WTC11 (cell line): ENCODE data around the gene MS4A14. TPM values are rescaled to one million over a fixed set of nuclear protein-coding genes. Genes with fewer than 3 reads are reported as not detected.

Experiments used
- ATAC-seq: fragments of 200-7000 bp; cut with Tn5 transposase; 2 replicates; pipeline ENCODE4 v1.10.0; 2021; ENCODE audit warnings: mild to moderate bottlenecking, moderate library complexity
- CTCF ChIA-PET: fragments of 300-600 bp; sonication (Branson Sonifier 250); formaldehyde crosslinking; loops from one replicate; lab custom pipeline; 2021; ENCODE audit warnings: antibody characterized with exemption; lab: Charles Lee
- POLR2A ChIA-PET: fragments of 350-600 bp; sonication (Branson Sonifier 250); formaldehyde crosslinking; loops from one replicate; lab custom pipeline; 2021; ENCODE audit warnings: antibody characterized with exemption; lab: Charles Lee
- DNase-seq: peaks from one replicate; pipeline ENCODE4 v3.0.0; 2021; ENCODE audit warnings: low spot score
- H3K27ac Mint-ChIP-seq: 2 replicates; pipeline ENCODE4 v1.8.0; 2021; ENCODE audit warnings: mixed read lengths
- H3K27me3 Mint-ChIP-seq: 2 replicates; pipeline ENCODE4 v1.8.0; 2021; ENCODE audit warnings: low read depth, mild to moderate bottlenecking, moderate library complexity, mixed read lengths
- H3K36me3 Mint-ChIP-seq: 2 replicates; pipeline ENCODE4 v1.8.0; 2021; ENCODE audit warnings: mixed read lengths
- H3K4me1 Mint-ChIP-seq: 2 replicates; pipeline ENCODE4 v1.8.0; 2022; ENCODE audit warnings: mixed read lengths
- H3K4me3 Mint-ChIP-seq: 2 replicates; pipeline ENCODE4 v1.8.0; 2021; ENCODE audit warnings: mild to moderate bottlenecking, moderate library complexity, mixed read lengths
- H3K9me3 Mint-ChIP-seq: 2 replicates; pipeline ENCODE4 v1.8.0; 2021; ENCODE audit warnings: mixed read lengths
- CBFB ChIP-seq: sonication (generic); formaldehyde crosslinking; IDR thresholded peaks from 2 replicates; pipeline ENCODE4 v1.8.1; 2022; ENCODE audit warnings: mild to moderate bottlenecking, low read depth, missing genetic modification reagents
- EMX1 ChIP-seq: fragments of 250-450 bp; sonication (Bioruptor Pico); IDR thresholded peaks from 2 replicates; pipeline ENCODE4 v1.8.0; 2021; ENCODE audit warnings: mild to moderate bottlenecking
- GABPB1 ChIP-seq: sonication (generic); formaldehyde crosslinking; IDR thresholded peaks from 2 replicates; pipeline ENCODE4 v1.8.1; 2023; ENCODE audit warnings: mild to moderate bottlenecking, missing genetic modification reagents
- NFE2L1 ChIP-seq: sonication (generic); formaldehyde crosslinking; IDR thresholded peaks from 2 replicates; pipeline ENCODE4 v1.8.1; 2023; ENCODE audit warnings: missing genetic modification reagents
- NR1H2 ChIP-seq: sonication (generic); formaldehyde crosslinking; IDR thresholded peaks from 2 replicates; pipeline ENCODE4 v1.9.0; 2021; ENCODE audit warnings: mild to moderate bottlenecking, moderate library complexity, missing genetic modification reagents
- NR2C2 ChIP-seq: sonication (generic); formaldehyde crosslinking; IDR thresholded peaks from 2 replicates; pipeline ENCODE4 v1.8.0; 2022; ENCODE audit warnings: mild to moderate bottlenecking, missing genetic modification reagents
- PRRX2 ChIP-seq: fragments of 250-450 bp; sonication (Bioruptor Pico); IDR thresholded peaks from 2 replicates; pipeline ENCODE4 v1.8.0; 2021; ENCODE audit warnings: mild to moderate bottlenecking
- SOX15 ChIP-seq: fragments of 250-450 bp; sonication (Bioruptor Pico); IDR thresholded peaks from 2 replicates; pipeline ENCODE4 v1.9.0; 2021; ENCODE audit warnings: mild to moderate bottlenecking
- SP1 ChIP-seq: sonication (generic); formaldehyde crosslinking; conservative IDR thresholded peaks from 2 replicates; pipeline ENCODE4 v1.8.1; 2022; ENCODE audit warnings: missing genetic modification reagents
- TEAD1 ChIP-seq: sonication (generic); formaldehyde crosslinking; IDR thresholded peaks from 2 replicates; pipeline ENCODE4 v1.8.0; 2022; ENCODE audit warnings: mild to moderate bottlenecking, missing genetic modification reagents
- ZBTB21 ChIP-seq: sonication (generic); formaldehyde crosslinking; IDR thresholded peaks from 2 replicates; pipeline ENCODE4 v1.8.1; 2023; ENCODE audit warnings: mild to moderate bottlenecking, missing genetic modification reagents, borderline replicate concordance
- ZNF263 ChIP-seq: sonication (generic); formaldehyde crosslinking; IDR thresholded peaks from 2 replicates; pipeline ENCODE4 v1.8.1; 2022; ENCODE audit warnings: low read depth, mild to moderate bottlenecking, moderate library complexity, missing genetic modification reagents
- ZNF317 ChIP-seq: sonication (generic); formaldehyde crosslinking; IDR thresholded peaks from 2 replicates; pipeline ENCODE4 v1.8.1; 2023; ENCODE audit warnings: low read depth, mild to moderate bottlenecking, moderate library complexity, missing genetic modification reagents, borderline replicate concordance
- total RNA-seq: library from RNA; stranded (reverse); gene quantifications from 3 replicates; pipeline ENCODE4 v1.2.3, GENCODE V29; 2021
- TF ChIP-seq, protein P1 (sequence below): sonication (generic); formaldehyde crosslinking; IDR thresholded peaks from 2 replicates; pipeline ENCODE4 v1.8.0; 2022; ENCODE audit warnings: missing genetic modification reagents
- TF ChIP-seq, protein P2 (sequence below): sonication (generic); formaldehyde crosslinking; IDR thresholded peaks from 2 replicates; pipeline ENCODE4 v1.8.1; 2022; ENCODE audit warnings: missing genetic modification reagents, borderline replicate concordance
- TF ChIP-seq, protein P3 (sequence below): sonication (generic); formaldehyde crosslinking; IDR thresholded peaks from 2 replicates; pipeline ENCODE4 v1.8.1; 2023; ENCODE audit warnings: mild to moderate bottlenecking, missing genetic modification reagents, moderate library complexity
- TF ChIP-seq, protein P4 (sequence below): fragments of 250-450 bp; sonication (Bioruptor Pico); IDR thresholded peaks from 2 replicates; pipeline ENCODE4 v1.9.0; 2021; ENCODE audit warnings: mild to moderate bottlenecking
- TF ChIP-seq, protein P5 (sequence below): sonication (generic); formaldehyde crosslinking; conservative IDR thresholded peaks from 2 replicates; pipeline ENCODE4 v1.8.1; 2022; ENCODE audit warnings: mild to moderate bottlenecking, missing genetic modification reagents
- TF ChIP-seq, protein P6 (sequence below): fragments of 250-450 bp; sonication (Bioruptor Pico); IDR thresholded peaks from 2 replicates; pipeline ENCODE4 v1.9.0; 2021; ENCODE audit warnings: moderate library complexity, mild to moderate bottlenecking, inconsistent platforms, borderline replicate concordance
- TF ChIP-seq, protein P7 (sequence below): sonication (generic); formaldehyde crosslinking; IDR thresholded peaks from 2 replicates; pipeline ENCODE4 v1.8.1; 2022; ENCODE audit warnings: mild to moderate bottlenecking, moderate library complexity, missing genetic modification reagents
- TF ChIP-seq, protein P8 (sequence below): fragments of 250-450 bp; sonication (Bioruptor Pico); IDR thresholded peaks from 2 replicates; pipeline ENCODE4 v2.1.2; 2022; ENCODE audit warnings: mild to moderate bottlenecking, moderate library complexity
- TF ChIP-seq, protein P9 (sequence below): fragments of 200-600 bp; IDR thresholded peaks from 2 replicates; pipeline ENCODE4 v1.8.0; 2022; ENCODE audit warnings: antibody characterized with exemption

The MS4A14 gene
- total RNA-seq, 1 experiment from 2014 or later = not detected

DNA sequence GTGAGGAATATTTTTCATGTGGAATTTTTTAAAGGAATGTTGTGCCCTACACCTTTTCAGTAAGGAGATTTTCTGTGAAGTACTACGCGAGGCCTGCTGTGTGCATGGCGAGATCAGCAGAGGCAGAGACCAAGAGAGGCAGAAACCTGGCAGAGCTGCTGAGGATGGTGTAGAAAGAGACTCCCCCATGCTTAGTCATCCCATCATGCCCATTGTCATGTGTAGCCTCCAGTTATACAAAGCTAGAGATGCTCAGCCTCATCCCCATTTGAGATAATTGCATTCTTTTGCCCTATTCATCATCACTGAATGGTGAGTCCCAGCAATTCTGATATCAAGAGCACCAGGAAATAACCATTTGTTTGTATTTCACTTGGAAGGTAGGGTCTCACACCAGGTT lies 20.9 kb upstream of the MS4A14 start:
- Mint-ChIP-seq H3K36me3 (no peaks in the 10 kb centered on the region), H3K4me3 (no peak overlapping the region), H3K27me3 (no peaks in the 10 kb centered on the region), H3K9me3 (no peaks in the 10 kb centered on the region), H3K27ac (no peak overlapping the region), H3K4me1 (peaks cover 14% of the 10 kb centered on the region)
- DNase-seq (no peak), ATAC-seq (no peak)
- ChIA-PET CTCF (no interaction called here), POLR2A (no interaction called here)
- TF ChIP-seq SP1 (CRISPR knock-in tag) = no peak
- no peak for TF ChIP-seq ZNF263
- TF ChIP-seq NR2C2 (CRISPR knock-in tag) = no peak
- TF ChIP-seq, protein P1, sequence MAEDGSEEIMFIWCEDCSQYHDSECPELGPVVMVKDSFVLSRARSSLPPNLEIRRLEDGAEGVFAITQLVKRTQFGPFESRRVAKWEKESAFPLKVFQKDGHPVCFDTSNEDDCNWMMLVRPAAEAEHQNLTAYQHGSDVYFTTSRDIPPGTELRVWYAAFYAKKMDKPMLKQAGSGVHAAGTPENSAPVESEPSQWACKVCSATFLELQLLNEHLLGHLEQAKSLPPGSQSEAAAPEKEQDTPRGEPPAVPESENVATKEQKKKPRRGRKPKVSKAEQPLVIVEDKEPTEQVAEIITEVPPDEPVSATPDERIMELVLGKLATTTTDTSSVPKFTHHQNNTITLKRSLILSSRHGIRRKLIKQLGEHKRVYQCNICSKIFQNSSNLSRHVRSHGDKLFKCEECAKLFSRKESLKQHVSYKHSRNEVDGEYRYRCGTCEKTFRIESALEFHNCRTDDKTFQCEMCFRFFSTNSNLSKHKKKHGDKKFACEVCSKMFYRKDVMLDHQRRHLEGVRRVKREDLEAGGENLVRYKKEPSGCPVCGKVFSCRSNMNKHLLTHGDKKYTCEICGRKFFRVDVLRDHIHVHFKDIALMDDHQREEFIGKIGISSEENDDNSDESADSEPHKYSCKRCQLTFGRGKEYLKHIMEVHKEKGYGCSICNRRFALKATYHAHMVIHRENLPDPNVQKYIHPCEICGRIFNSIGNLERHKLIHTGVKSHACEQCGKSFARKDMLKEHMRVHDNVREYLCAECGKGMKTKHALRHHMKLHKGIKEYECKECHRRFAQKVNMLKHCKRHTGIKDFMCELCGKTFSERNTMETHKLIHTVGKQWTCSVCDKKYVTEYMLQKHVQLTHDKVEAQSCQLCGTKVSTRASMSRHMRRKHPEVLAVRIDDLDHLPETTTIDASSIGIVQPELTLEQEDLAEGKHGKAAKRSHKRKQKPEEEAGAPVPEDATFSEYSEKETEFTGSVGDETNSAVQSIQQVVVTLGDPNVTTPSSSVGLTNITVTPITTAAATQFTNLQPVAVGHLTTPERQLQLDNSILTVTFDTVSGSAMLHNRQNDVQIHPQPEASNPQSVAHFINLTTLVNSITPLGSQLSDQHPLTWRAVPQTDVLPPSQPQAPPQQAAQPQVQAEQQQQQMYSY (CRISPR knock-in tag) = no peak
- no peak for TF ChIP-seq ZBTB21 (CRISPR knock-in tag)
- no peak for TF ChIP-seq GABPB1 (CRISPR knock-in tag)

DNA sequence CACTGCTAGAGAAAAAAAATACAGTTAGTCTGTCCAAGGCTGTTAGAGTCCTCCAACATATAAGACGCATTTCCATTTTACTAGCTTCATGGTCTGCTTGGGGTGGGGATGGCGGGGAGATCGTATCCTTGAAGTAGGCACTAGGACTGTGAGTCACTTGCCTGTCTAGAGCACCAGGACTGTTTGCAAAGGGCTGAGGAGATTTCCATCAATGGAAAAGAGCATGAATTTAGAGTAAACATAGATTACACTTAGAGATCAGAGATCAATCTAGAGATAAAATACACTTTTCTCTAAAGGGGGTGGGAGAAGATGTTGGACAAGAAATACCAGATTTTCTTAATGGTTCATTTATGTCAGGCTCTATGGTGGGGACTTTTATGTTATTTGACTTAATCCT lies 19.7 kb upstream of the MS4A14 start:
- H3K27ac Mint-ChIP-seq = no peak overlapping the region
- ATAC-seq = no peak
- no peaks in the 10 kb centered on the region for H3K36me3 Mint-ChIP-seq
- H3K9me3 Mint-ChIP-seq = no peaks in the 10 kb centered on the region
- TF ChIP-seq SOX15 (CRISPR knock-in tag) (no peak), TEAD1 (CRISPR knock-in tag) (no peak), PRRX2 (CRISPR knock-in tag) (no peak), EMX1 (CRISPR knock-in tag) (no peak), CBFB (CRISPR knock-in tag) (no peak), NR1H2 (CRISPR knock-in tag) (no peak), NFE2L1 (CRISPR knock-in tag) (no peak), GABPB1 (CRISPR knock-in tag) (no peak), ZNF317 (no peak)
- TF ChIP-seq, protein P2, sequence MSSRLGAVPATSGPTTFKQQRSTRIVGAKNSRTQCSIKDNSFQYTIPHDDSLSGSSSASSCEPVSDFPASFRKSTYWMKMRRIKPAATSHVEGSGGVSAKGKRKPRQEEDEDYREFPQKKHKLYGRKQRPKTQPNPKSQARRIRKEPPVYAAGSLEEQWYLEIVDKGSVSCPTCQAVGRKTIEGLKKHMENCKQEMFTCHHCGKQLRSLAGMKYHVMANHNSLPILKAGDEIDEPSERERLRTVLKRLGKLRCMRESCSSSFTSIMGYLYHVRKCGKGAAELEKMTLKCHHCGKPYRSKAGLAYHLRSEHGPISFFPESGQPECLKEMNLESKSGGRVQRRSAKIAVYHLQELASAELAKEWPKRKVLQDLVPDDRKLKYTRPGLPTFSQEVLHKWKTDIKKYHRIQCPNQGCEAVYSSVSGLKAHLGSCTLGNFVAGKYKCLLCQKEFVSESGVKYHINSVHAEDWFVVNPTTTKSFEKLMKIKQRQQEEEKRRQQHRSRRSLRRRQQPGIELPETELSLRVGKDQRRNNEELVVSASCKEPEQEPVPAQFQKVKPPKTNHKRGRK (CRISPR knock-in tag) = no peak
- TF ChIP-seq, protein P3, sequence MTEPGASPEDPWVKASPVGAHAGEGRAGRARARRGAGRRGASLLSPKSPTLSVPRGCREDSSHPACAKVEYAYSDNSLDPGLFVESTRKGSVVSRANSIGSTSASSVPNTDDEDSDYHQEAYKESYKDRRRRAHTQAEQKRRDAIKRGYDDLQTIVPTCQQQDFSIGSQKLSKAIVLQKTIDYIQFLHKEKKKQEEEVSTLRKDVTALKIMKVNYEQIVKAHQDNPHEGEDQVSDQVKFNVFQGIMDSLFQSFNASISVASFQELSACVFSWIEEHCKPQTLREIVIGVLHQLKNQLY = no peak
- TF ChIP-seq, protein P4, sequence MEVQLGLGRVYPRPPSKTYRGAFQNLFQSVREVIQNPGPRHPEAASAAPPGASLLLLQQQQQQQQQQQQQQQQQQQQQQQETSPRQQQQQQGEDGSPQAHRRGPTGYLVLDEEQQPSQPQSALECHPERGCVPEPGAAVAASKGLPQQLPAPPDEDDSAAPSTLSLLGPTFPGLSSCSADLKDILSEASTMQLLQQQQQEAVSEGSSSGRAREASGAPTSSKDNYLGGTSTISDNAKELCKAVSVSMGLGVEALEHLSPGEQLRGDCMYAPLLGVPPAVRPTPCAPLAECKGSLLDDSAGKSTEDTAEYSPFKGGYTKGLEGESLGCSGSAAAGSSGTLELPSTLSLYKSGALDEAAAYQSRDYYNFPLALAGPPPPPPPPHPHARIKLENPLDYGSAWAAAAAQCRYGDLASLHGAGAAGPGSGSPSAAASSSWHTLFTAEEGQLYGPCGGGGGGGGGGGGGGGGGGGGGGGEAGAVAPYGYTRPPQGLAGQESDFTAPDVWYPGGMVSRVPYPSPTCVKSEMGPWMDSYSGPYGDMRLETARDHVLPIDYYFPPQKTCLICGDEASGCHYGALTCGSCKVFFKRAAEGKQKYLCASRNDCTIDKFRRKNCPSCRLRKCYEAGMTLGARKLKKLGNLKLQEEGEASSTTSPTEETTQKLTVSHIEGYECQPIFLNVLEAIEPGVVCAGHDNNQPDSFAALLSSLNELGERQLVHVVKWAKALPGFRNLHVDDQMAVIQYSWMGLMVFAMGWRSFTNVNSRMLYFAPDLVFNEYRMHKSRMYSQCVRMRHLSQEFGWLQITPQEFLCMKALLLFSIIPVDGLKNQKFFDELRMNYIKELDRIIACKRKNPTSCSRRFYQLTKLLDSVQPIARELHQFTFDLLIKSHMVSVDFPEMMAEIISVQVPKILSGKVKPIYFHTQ = no peak
- TF ChIP-seq, protein P5, sequence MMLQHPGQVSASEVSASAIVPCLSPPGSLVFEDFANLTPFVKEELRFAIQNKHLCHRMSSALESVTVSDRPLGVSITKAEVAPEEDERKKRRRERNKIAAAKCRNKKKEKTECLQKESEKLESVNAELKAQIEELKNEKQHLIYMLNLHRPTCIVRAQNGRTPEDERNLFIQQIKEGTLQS = no peak
- TF ChIP-seq, protein P6, sequence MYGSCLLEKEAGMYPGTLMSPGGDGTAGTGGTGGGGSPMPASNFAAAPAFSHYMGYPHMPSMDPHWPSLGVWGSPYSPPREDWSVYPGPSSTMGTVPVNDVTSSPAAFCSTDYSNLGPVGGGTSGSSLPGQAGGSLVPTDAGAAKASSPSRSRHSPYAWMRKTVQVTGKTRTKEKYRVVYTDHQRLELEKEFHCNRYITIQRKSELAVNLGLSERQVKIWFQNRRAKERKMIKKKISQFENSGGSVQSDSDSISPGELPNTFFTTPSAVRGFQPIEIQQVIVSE (CRISPR knock-in tag) = no peak
- TF ChIP-seq, protein P7, sequence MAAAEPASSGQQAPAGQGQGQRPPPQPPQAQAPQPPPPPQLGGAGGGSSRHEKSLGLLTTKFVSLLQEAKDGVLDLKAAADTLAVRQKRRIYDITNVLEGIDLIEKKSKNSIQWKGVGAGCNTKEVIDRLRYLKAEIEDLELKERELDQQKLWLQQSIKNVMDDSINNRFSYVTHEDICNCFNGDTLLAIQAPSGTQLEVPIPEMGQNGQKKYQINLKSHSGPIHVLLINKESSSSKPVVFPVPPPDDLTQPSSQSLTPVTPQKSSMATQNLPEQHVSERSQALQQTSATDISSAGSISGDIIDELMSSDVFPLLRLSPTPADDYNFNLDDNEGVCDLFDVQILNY (CRISPR knock-in tag) = no peak
- TF ChIP-seq, protein P8, sequence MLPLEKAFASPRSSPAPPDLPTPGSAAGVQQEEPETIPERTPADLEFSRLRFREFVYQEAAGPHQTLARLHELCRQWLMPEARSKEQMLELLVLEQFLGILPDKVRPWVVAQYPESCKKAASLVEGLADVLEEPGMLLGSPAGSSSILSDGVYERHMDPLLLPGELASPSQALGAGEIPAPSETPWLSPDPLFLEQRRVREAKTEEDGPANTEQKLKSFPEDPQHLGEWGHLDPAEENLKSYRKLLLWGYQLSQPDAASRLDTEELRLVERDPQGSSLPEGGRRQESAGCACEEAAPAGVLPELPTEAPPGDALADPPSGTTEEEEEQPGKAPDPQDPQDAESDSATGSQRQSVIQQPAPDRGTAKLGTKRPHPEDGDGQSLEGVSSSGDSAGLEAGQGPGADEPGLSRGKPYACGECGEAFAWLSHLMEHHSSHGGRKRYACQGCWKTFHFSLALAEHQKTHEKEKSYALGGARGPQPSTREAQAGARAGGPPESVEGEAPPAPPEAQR (CRISPR knock-in tag) = no peak
- TF ChIP-seq, protein P9, sequence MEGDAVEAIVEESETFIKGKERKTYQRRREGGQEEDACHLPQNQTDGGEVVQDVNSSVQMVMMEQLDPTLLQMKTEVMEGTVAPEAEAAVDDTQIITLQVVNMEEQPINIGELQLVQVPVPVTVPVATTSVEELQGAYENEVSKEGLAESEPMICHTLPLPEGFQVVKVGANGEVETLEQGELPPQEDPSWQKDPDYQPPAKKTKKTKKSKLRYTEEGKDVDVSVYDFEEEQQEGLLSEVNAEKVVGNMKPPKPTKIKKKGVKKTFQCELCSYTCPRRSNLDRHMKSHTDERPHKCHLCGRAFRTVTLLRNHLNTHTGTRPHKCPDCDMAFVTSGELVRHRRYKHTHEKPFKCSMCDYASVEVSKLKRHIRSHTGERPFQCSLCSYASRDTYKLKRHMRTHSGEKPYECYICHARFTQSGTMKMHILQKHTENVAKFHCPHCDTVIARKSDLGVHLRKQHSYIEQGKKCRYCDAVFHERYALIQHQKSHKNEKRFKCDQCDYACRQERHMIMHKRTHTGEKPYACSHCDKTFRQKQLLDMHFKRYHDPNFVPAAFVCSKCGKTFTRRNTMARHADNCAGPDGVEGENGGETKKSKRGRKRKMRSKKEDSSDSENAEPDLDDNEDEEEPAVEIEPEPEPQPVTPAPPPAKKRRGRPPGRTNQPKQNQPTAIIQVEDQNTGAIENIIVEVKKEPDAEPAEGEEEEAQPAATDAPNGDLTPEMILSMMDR = no peak
- TF ChIP-seq, all 79 proteins: peak for 0
- peaks cover 7% of the 10 kb centered on the region for H3K4me1 Mint-ChIP-seq
- ChIA-PET POLR2A (no interaction called here), CTCF (no interaction called here)
- H3K4me3 Mint-ChIP-seq = no peak overlapping the region
- no peaks in the 10 kb centered on the region for H3K27me3 Mint-ChIP-seq
- no peak for DNase-seq
